Thyroid gland (tissue), 4 donors: ENCODE data around the gene DAPL1. TPM values are rescaled to one million over a fixed set of nuclear protein-coding genes. Genes with fewer than 3 reads are reported as not detected.
A peak's percentile ranks its signal among the peaks of the same experiment; 100 is the strongest.

ENCODE experiments used
- DNase-seq, 2 donors: peaks; one replicate each; pipeline ENCODE4 v3.0.0-alpha.2; 2019
- H3K27ac ChIP-seq, 3 donors: fragments of 200-600 bp; sonication (generic); 1 replicate in 2 of 3; 2 replicates in 1 of 3; pipeline ENCODE4 v1.5.1; 2016 to 2019; ENCODE audit warnings: mild to moderate bottlenecking in 1 of 3, moderate library complexity in 1 of 3
- H3K27me3 ChIP-seq: fragments of 200-600 bp; sonication (generic); one replicate; pipeline ENCODE4 v1.5.1; 2019
- H3K36me3 ChIP-seq, 2 donors: fragments of 200-600 bp; sonication (generic); one replicate each; pipeline ENCODE4 v1.5.1; 2016 to 2019
- H3K4me1 ChIP-seq, 2 donors: fragments of 200-600 bp; sonication (generic); one replicate each; pipeline ENCODE4 v1.5.1; 2017 to 2019
- H3K4me3 ChIP-seq, 3 donors: fragments of 200-600 bp; sonication (generic); replicated peaks in 1 of 3; 1 replicate in 2 of 3; 2 replicates in 1 of 3; pipeline ENCODE4 v1.5.1; 2016; ENCODE audit warnings: mild to moderate bottlenecking in 1 of 3
- H3K9me3 ChIP-seq: fragments of 200-600 bp; sonication (generic); one replicate; pipeline ENCODE4 v1.5.1; 2017
- POLR2A ChIP-seq, 2 donors: fragments of 450-650 bp; IDR thresholded peaks; one replicate each; pipeline ENCODE4 v1.6.1; 2017; ENCODE audit warnings: antibody characterized with exemption in 2 of 2, mild to moderate bottlenecking in 2 of 2, moderate library complexity in 1 of 2
- WGBS, 2 donors: methylation state at CpG; one replicate each; pipeline ENCODE4 v1.1.5; 2017; 5-methylcytosine and 5-hydroxymethylcytosine counted together
- intact Hi-C: fragments of 100-400 bp; cut with DNase I; formaldehyde crosslinking; loops from one replicate; pipeline ENCODE4 v1.15.1; 2023
- total RNA-seq, 4 donors: library from RNA; depleted of rRNA; stranded (reverse); fragments of >200 nt; gene quantifications; one replicate each; pipeline ENCODE4 v1.2.3, GENCODE V29; 2016
- TF ChIP-seq, protein P1 (sequence below), 6 experiments: fragments of 200-600 bp in 3 of 6; fragments of 450-650 bp in 3 of 6; sonication (generic) in 3 of 6; IDR thresholded peaks; one replicate each; pipeline ENCODE4 v1.5.1; 2016 to 2019; ENCODE audit warnings: antibody characterized with exemption in 6 of 6, mild to moderate bottlenecking in 2 of 6, inconsistent platforms in 1 of 6, moderate library complexity in 1 of 6

DAPL1 gene
- total RNA-seq, 4 donors from 2014 or later: 12.3 to 68.9 (median 28.1) TPM

DNA sequence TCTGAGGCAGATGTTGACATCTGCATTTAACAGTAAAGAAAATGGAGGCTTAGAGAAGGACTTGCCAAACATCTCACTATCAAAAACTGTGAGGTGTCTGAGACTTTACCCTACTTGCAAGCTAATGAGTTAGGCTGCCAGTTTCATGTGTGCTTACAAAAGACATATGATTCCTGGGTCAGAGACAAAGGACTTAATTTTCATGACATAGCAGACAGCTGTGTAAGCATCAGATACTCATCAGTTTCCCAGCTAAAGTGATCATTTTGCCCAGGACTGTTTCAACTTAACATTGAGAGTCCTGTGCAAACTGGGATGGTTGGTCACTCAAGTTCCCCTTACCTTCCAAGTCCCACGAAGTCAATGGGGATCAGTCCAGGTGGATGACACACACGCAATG, 18.9 kb upstream of the DAPL1 start:
- H3K4me3 ChIP-seq: no peak overlapping the region
- H3K4me1 ChIP-seq: peaks cover 0 to 2% of the 10 kb centered on the region in 2 donors
- 94% methylated on average over 2 of the region's 2 CpGs for WGBS, 2 donors
- no peaks in the 10 kb centered on the region for H3K9me3 ChIP-seq
- TF ChIP-seq, protein P1, sequence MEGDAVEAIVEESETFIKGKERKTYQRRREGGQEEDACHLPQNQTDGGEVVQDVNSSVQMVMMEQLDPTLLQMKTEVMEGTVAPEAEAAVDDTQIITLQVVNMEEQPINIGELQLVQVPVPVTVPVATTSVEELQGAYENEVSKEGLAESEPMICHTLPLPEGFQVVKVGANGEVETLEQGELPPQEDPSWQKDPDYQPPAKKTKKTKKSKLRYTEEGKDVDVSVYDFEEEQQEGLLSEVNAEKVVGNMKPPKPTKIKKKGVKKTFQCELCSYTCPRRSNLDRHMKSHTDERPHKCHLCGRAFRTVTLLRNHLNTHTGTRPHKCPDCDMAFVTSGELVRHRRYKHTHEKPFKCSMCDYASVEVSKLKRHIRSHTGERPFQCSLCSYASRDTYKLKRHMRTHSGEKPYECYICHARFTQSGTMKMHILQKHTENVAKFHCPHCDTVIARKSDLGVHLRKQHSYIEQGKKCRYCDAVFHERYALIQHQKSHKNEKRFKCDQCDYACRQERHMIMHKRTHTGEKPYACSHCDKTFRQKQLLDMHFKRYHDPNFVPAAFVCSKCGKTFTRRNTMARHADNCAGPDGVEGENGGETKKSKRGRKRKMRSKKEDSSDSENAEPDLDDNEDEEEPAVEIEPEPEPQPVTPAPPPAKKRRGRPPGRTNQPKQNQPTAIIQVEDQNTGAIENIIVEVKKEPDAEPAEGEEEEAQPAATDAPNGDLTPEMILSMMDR (IDR thresholded peaks at IDR 0.05): no peak
- no peak for TF ChIP-seq POLR2A (IDR thresholded peaks at IDR 0.05)
- H3K27ac ChIP-seq: no peak overlapping the region
- H3K27me3 ChIP-seq: no peaks in the 10 kb centered on the region
- intact Hi-C loops: no loop called here
- DNase-seq: no peak
- no peaks in the 10 kb centered on the region for H3K36me3 ChIP-seq

DNA sequence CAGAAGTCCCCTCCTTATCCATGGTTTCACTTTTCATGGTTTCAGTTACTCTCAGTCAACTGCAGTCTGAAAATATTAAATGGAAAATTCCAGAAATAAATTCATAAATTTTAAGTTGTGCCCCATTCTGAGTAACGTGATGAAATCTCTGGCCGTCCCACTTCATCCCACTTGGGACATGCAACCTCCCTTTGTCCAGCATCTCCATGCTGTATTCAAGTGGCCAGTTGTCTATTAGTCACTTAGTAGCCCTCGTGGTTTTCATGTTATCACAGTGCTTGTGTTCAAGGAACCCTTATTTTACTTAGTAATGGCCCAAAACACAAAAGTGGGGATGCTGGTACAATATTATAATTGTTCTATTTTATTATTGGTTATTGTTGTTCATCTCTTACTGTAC, 18.0 kb upstream of the DAPL1 start:
- H3K27me3 ChIP-seq: no peaks in the 10 kb centered on the region
- H3K36me3 ChIP-seq: no peaks in the 10 kb centered on the region
- peaks cover 0 to 7% of the 10 kb centered on the region in 2 donors for H3K4me1 ChIP-seq
- intact Hi-C loops: no loop called here
- no peak for DNase-seq
- no peak overlapping the region for H3K4me3 ChIP-seq
- no peak overlapping the region for H3K27ac ChIP-seq
- TF ChIP-seq POLR2A (IDR thresholded peaks at IDR 0.05): no peak
- TF ChIP-seq, protein P1 (IDR thresholded peaks at IDR 0.05): no peak
- no peaks in the 10 kb centered on the region for H3K9me3 ChIP-seq
- WGBS, 2 donors: 80 to 84% methylated on average over 3 of the region's 3 CpGs

DNA sequence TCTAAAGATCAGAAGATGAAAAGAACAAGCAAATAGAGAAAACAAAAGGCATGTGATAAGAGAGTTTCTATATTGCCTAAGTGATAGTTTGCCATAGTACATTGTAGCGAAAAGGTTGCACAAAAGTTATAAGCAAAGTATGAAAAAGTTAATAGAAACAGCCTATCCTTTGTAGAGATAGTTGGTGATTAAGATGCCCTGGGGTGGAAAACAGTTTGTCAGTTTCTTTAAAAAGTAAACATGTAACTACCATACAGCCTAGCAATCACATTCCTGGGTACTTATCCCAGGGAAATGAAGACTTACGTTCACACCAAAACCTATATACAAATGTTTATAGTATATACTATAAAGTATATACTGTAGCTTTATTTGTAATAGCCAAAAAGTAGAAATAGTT, 16.9 kb upstream of the DAPL1 start:
- DNase-seq: no peak
- WGBS, 2 donors: 88 to 92% methylated on average over 2 of the region's 2 CpGs
- Histone ChIP-seq H3K9me3 (no peaks in the 10 kb centered on the region), H3K4me3 (no peak overlapping the region), H3K4me1 (peaks cover 0 to 7% of the 10 kb centered on the region in 2 donors), H3K36me3 (no peaks in the 10 kb centered on the region), H3K27me3 (no peaks in the 10 kb centered on the region), H3K27ac (no peak overlapping the region)
- intact Hi-C loops: no loop called here
- TF ChIP-seq, protein P1 (IDR thresholded peaks at IDR 0.05): no peak
- TF ChIP-seq POLR2A (IDR thresholded peaks at IDR 0.05): no peak

DNA sequence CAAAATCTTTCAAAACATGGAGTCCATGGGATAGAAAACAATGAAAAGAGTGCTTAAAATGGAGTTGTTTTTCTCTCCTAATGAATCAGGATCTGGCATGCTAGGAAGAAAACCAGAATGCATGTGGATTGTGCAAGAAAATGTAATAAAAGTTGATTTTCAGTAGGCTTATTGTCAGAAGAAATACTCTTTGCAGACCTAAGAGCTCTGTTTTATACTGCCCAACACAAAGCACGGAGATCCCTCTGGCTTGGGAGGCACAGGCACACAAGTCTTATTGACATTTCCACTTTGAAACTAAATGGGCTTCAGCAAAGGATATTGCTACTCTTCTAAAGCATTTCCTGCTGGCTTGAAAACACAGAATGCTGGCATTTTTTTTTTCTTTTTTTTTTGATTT, 15.5 kb upstream of the DAPL1 start:
- no peak for TF ChIP-seq POLR2A (IDR thresholded peaks at IDR 0.05)
- TF ChIP-seq, protein P1 (IDR thresholded peaks at IDR 0.05): no peak
- Histone ChIP-seq H3K4me1 (peaks cover 0 to 7% of the 10 kb centered on the region in 2 donors), H3K4me3 (no peak overlapping the region)

DNA sequence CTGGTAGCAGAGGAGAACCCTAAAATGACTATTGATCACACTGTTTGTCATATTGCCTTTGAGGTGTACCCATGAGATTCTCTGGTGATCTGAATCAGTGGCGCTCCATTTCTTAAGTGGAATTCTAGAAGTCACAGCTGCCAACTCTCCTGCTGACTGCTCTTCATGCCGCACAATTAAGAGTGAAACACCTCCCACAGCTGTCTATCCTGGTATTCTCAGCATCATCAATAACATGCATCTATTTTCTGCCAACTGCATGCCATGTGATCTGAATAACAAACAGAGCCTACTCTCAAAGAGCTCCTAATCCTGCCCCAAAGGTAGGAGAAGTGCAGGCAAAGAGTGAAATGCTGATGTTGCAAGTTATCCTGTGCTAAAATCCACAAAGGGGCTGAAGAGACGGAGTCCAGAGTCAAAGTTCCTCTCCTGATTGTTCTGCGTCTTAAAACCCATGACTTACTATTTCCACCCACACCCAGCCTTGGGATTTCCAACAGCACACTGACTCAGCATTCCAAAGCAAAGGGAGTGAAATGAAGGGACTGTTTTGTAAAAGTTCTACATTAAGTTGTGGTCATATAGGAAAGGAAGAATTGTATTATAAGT, 13.7 kb upstream of the DAPL1 start:
- intact Hi-C loops: no loop called here
- 49 to 52% methylated on average over 4 of the region's 4 CpGs for WGBS, 2 donors
- Histone ChIP-seq H3K9me3 (no peaks in the 10 kb centered on the region), H3K36me3 (no peaks in the 10 kb centered on the region), H3K4me1 (peaks cover 0 to 7% of the 10 kb centered on the region in 2 donors), H3K27me3 (no peaks in the 10 kb centered on the region), H3K27ac (peak overlapping the region in 1 of 3 donors; percentile 3), H3K4me3 (no peak overlapping the region)
- DNase-seq: no peak
- TF ChIP-seq, protein P1 (IDR thresholded peaks at IDR 0.05): no peak
- no peak for TF ChIP-seq POLR2A (IDR thresholded peaks at IDR 0.05)

More for the DNA sequence above, 15.5 kb upstream of the DAPL1 start:
- Histone ChIP-seq H3K27me3 (no peaks in the 10 kb centered on the region), H3K36me3 (no peaks in the 10 kb centered on the region), H3K9me3 (no peaks in the 10 kb centered on the region), H3K27ac (no peak overlapping the region)
- intact Hi-C loops: no loop called here
- 81 to 87% methylated on average over 1 of the region's 1 CpG for WGBS, 2 donors
- no peak for DNase-seq
